ENCODE data around the gene FOSL2. TPM values are rescaled to one million over a fixed set of nuclear protein-coding genes. Genes with fewer than 3 reads are reported as not detected.

FOSL2 gene
- total and polyA plus RNA-seq, 2 donors (not counting 1 experiment from before 2014, with no cell fraction given) = 2.5 to 37.7 TPM

GRCh38 chr2:28465148-28465885 is 72.7 kb downstream of the FOSL2 start:
- TF ChIP-seq CTCF (IDR thresholded peaks at IDR 0.05) (no peak), EZH2 (IDR thresholded peaks at IDR 0.05; ENCODE audit: borderline replicate concordance, insufficient read depth, low read depth, low read length, poor library complexity, severe bottlenecking) (no peak)
- POLR2A ChIA-PET = no interaction called here
- H4K20me1 ChIP-seq (ENCODE audit: control insufficient read depth, insufficient read depth, low read length, poor library complexity, severe bottlenecking) = no peaks in the 10 kb centered on the region
- no peaks in the 10 kb centered on the region for H3K79me2 ChIP-seq (ENCODE audit: control insufficient read depth, insufficient read depth, low read length)
- intact Hi-C loops (cut with micrococcal nuclease) = no loop called here
- no peak overlapping the region for H3K27ac ChIP-seq (ENCODE audit: low read length in 2 of 2)
- no peak for ATAC-seq (ENCODE audit: low read depth)
- H3K27me3 Mint-ChIP-seq = peaks cover 35% of the 10 kb centered on the region
- CTCF ChIA-PET = interaction anchor here (0.5 kb wide), 1 partner anchor 338 kb away, joined by 3 read pairs; no protein-coding TSS in a partner anchor
- H3K4me2 ChIP-seq (replicated peaks; ENCODE audit: low read depth, low read length, poor library complexity, severe bottlenecking) = no peak overlapping the region
- no peak overlapping the region for H3K27ac Mint-ChIP-seq
- H3K4me3 ChIP-seq (ENCODE audit: control extremely low read depth in 1 of 5, extremely low read depth in 1 of 5, insufficient read depth in 1 of 5, low read depth in 2 of 5, low read length in 4 of 5) = no peak overlapping the region
- DNase-seq = no peak
- no peaks in the 10 kb centered on the region for H3K4me1 Mint-ChIP-seq
- H3K9ac ChIP-seq (ENCODE audit: low read length) = no peak overlapping the region
- peaks cover 0 to 3% (median 0%) of the 10 kb centered on the region in 3 donors for H3K9me3 ChIP-seq (ENCODE audit: control extremely low read depth in 1 of 3, control insufficient read depth in 2 of 3, insufficient read depth in 1 of 3, low read length in 2 of 3)
- no peak overlapping the region for H2AFZ ChIP-seq (ENCODE audit: insufficient read depth, low read depth, low read length, poor library complexity, severe bottlenecking)
- H3K36me3 ChIP-seq (replicated peaks in 1 of 2; ENCODE audit: control extremely low read depth in 1 of 2, control insufficient read depth in 1 of 2, extremely low read depth in 1 of 2, insufficient read depth in 2 of 2, low read length in 1 of 2) = no peaks in the 10 kb centered on the region
- whole genome bisulfite sequencing (ENCODE audit: insufficient coverage) = 79% methylated on average over 3 of the region's 8 CpGs
- H3K4me3 Mint-ChIP-seq = no peak overlapping the region
- peaks cover 0 to 10% (median 0%) of the 10 kb centered on the region in 4 experiments for H3K27me3 ChIP-seq (replicated peaks in 1 of 4; ENCODE audit: control extremely low read depth in 1 of 4, control insufficient read depth in 3 of 4, insufficient read depth in 4 of 4, low read length in 3 of 4)
- H3K4me1 ChIP-seq (ENCODE audit: control insufficient read depth in 2 of 2, insufficient read depth in 2 of 2, low read length in 2 of 2) = no peaks in the 10 kb centered on the region
- peaks cover 5% of the 10 kb centered on the region for H3K9me3 Mint-ChIP-seq (ENCODE audit: insufficient read depth)

Small RNAs within 50 kb of the gene (small RNA-seq; reads per million reads assigned to genes)
- not detected for gene AC104695.3 (ENCODE audit: insufficient read length, low read depth, low replicate concordance)
- not detected for gene SNRPGP7 (ENCODE audit: insufficient read length, low read depth, low replicate concordance)

Other genes starting within 250 kb of the FOSL2 start
- 0.25 and 1.3 TPM in 2 replicates for gene PLB1, start 103.2 kb downstream of the FOSL2 start, total RNA-seq
- gene PLB1, start 103.2 kb downstream of the FOSL2 start, polyA plus RNA-seq = 0.17 and 0.51 TPM in 2 replicates